HG02981 (cell line): ENCODE results near the gene LBX2.

Experiments used
- ATAC-seq: cut with Tn5 transposase; IDR thresholded peaks from one replicate; pipeline ENCODE4 v1.9.1; 2021; ENCODE audit warnings: mild to moderate bottlenecking, moderate library complexity; ENCODE audit not compliant: unreplicated experiment

LBX2 gene

DNA sequence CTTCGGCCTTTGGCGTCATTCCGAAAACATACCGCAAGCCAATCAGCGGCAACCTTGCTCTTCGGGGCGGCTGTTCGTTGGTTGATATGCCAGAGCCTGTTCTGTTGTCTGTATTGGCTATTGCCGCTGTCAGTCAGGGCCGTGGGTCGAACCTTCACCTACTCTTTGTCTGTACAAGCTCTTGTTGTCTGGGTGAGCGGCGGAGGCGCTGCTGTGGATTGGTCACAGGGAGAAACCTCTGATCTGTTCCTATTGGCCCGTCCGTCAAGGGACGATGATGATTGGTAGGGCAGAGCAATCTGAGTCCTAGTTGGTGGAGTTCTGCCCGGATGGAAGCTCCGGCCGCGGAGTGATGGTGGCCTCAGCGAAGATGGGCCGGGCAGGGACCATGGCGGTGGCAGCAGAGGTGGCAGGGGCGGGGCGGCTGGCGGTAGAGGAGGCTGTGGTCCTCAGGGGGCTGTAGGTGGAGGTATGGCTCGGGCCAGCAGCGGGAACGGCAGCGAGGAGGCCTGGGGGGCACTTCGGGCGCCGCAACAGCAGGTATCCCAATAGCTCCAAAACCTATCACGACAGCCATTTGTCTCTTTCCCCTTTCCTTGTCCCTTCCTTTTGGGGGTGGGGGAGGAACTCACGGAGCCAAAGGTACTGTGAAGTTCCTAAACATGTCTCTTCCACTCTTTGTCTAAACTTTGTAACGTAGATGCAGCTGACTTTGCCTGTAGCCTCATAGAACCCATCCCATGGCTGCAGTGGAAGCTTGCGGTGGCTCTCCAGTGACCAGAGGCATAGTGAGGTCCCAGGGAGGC, 41.1 kb downstream of the LBX2 start, which contains the start of gene WBP1:
WBP1 (plus strand) TSS at position 307 of the 806 bp plus-strand sequence; CDS start at position 472, 165 bp downstream.
- peak; percentile 80 for ATAC-seq

DNA sequence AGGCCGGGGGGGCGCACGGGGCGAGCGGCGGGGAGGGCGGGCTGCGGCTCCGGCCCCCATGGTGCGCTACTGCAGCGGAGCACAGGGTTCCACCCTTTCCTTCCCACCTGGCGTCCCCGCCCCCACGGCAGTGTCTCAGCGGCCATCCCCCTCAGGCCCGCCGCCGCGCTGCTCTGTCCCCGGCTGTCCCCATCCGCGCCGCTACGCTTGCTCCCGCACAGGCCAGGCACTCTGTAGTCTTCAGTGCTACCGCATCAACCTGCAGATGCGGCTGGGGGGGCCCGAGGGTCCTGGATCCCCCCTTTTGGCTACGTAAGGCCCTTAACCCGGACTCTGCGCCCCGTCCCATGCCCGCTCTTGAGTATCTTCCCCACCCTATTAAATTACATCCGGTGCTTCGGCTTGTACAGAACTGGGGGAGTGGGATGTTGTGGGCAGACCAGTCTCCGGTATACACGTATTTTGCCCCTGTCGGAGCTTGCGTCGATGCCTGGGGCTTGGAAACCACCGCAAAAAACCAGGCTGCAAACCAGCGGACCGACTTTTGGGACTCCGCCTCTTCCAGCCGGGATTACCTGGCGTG, 41.8 kb downstream of the LBX2 start:
- ATAC-seq = peak; percentile 27

DNA sequence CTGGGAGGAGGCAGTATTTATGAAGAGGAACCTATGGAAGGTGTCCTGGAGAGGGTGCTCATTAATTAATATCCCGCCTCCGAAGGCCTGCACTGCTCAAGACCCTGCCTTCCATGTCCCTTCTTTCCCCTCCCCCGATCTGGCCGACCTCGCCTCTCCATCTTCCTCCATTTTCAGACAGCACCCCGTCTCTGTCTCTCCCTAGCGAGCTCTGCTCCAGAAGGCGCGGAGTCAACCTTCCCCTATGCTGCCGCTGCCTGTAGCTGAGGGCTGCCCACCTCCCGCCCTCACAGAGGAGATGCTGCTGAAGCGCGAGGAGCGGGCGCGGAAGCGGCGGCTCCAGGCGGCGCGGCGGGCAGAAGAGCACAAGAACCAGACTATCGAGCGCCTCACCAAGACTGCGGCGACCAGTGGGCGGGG, 42.3 kb downstream of the LBX2 start:
- ATAC-seq = no peak

DNA sequence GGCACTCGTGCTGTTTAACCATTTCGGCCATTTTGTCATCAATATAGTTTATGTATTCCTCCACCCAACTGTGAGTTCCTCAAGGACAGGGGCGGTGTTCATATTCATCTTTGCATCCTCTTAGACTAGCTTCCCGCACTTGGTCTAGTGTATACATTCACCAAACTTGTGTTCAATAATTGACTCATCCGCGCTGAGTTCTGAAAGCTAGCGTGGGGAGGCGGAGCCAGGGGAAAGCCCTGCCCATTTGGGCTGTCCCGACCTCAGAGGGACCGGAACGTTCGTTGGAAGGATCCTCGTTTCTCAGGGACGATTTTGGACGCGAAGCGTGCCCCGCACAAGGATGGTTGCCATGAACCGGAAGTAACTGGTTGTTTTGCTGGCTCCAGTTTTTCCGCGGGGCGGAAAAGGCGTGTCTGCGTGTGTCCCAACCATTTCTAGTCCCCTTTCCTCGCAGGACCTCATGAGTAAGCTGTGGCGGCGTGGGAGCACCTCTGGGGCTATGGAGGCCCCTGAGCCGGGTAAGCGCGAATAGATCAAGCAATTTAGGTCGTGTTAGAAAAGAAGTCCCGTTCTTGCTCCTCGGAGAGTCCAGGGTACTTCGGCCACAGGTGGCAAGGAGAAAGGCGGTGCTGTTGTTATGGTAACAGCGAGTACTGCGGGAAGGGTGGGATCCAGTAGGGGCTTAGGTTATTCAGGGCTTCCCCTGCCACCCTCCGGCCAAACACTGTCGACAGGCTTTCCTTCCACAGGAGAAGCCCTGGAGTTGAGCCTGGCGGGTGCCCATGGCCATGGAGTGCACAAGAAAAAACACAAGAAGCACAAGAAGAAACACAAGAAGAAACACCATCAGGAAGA, 44.5 kb downstream of the LBX2 start, which contains the start of gene INO80B:
INO80B (plus strand) TSS at position 434 of the 858 bp plus-strand sequence; CDS start at position 464, 30 bp downstream.
- ATAC-seq = peak; percentile 35

DNA sequence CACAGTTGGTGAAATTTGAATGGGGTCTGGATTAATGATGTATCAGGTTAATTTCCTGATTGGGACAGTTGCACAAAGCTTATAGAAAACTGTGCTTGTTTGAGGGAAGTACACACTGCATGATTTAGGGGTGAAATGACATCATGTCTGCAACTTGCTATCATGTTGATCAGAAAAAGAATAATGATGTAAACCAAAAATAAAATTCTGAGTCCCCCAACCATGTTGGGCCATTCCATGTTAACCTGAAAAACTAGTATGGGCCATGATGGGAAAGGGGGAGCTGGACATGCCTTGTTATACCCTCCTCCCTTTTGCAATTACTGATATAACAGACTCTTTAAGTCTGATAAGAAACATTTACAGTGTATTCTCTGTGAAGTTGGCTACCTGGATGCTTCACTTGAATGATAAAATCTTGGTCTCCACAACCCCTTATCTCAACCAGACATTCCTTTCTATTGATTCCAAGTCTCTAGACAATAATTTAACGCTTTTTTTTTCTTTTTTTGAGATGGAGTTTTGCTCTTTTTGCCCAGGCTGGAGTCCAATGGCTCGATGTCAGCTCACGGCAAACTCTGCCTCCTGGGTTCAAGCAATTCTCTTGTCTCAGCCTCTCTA, 48.7 kb downstream of the LBX2 start:
- no peak for ATAC-seq

DNA sequence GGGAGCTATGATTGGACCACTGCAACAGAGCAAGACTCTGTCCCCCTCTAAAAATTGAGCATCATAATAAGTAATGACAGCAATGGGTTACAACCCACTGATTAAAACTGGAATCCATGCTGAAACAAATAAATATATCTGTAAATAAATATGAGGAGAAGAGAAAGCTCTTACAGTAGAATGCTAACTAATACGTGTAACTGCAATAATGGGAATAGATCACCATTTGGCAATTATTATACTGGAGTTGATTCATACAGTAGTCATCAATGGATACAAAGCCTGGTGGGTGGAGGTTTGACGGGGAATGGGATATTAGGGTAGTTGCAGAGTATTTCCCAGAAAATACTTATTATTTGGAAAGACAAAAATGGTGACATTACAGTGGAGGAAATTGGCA, 50.6 kb downstream of the LBX2 start:
- no peak for ATAC-seq
